PFSK-1 (cell line): ENCODE results near the gene DNAJC10.

Source experiments
- FOXP2 ChIP-seq: optimal IDR thresholded peaks from 2 replicates; pipeline ENCODE3; 2011; ENCODE audit warnings: borderline replicate concordance, control low read depth, inconsistent platforms; ENCODE audit not compliant: insufficient read depth; ENCODE audit errors: extremely low read length, extremely low read depth
- POLR2AphosphoS5 ChIP-seq: IDR thresholded peaks from 2 replicates; pipeline ENCODE4 v1.6.1; 2012; ENCODE audit warnings: low read depth, mild to moderate bottlenecking, control low read depth, low read length, moderate library complexity
- SIN3A ChIP-seq: IDR thresholded peaks from 2 replicates; pipeline ENCODE4 v1.6.1; 2012; ENCODE audit warnings: mild to moderate bottlenecking, low read length, moderate library complexity, borderline replicate concordance; ENCODE audit not compliant: insufficient read depth
- TAF1 ChIP-seq: IDR thresholded peaks from 2 replicates; pipeline ENCODE4 v1.6.1; 2012; ENCODE audit warnings: low read length, control low read depth, borderline replicate concordance; ENCODE audit not compliant: insufficient read depth
- TF ChIP-seq, protein P1 (sequence below), 2 experiments: IDR thresholded peaks; 2 replicates each; pipeline versions ENCODE4 v1.6.1 to v1.8.0; 2011 to 2012; ENCODE audit warnings: low read depth in 2 of 2, low read length in 2 of 2, control low read depth in 1 of 2, inconsistent platforms in 1 of 2, mild to moderate bottlenecking in 1 of 2, moderate library complexity in 1 of 2; ENCODE audit not compliant: insufficient read depth in 1 of 2

DNAJC10 gene

GRCh38 chr2:182732736-182733135 is 16.7 kb downstream of the DNAJC10 start:
- TF ChIP-seq TAF1, result no peak
- no peak for TF ChIP-seq SIN3A
- TF ChIP-seq FOXP2, result no peak
- TF ChIP-seq POLR2AphosphoS5, result no peak
- TF ChIP-seq, protein P1, sequence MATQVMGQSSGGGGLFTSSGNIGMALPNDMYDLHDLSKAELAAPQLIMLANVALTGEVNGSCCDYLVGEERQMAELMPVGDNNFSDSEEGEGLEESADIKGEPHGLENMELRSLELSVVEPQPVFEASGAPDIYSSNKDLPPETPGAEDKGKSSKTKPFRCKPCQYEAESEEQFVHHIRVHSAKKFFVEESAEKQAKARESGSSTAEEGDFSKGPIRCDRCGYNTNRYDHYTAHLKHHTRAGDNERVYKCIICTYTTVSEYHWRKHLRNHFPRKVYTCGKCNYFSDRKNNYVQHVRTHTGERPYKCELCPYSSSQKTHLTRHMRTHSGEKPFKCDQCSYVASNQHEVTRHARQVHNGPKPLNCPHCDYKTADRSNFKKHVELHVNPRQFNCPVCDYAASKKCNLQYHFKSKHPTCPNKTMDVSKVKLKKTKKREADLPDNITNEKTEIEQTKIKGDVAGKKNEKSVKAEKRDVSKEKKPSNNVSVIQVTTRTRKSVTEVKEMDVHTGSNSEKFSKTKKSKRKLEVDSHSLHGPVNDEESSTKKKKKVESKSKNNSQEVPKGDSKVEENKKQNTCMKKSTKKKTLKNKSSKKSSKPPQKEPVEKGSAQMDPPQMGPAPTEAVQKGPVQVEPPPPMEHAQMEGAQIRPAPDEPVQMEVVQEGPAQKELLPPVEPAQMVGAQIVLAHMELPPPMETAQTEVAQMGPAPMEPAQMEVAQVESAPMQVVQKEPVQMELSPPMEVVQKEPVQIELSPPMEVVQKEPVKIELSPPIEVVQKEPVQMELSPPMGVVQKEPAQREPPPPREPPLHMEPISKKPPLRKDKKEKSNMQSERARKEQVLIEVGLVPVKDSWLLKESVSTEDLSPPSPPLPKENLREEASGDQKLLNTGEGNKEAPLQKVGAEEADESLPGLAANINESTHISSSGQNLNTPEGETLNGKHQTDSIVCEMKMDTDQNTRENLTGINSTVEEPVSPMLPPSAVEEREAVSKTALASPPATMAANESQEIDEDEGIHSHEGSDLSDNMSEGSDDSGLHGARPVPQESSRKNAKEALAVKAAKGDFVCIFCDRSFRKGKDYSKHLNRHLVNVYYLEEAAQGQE (IDR thresholded peaks at IDR 0.05; ENCODE audit: insufficient read depth in 1 of 2, low read depth in 2 of 2, low read length in 2 of 2), result no peak

GRCh38 chr2:182733572-182733971 is 17.5 kb downstream of the DNAJC10 start:
- TF ChIP-seq FOXP2 (no peak), TAF1 (no peak), POLR2AphosphoS5 (no peak), SIN3A (no peak)
- TF ChIP-seq, protein P1 (IDR thresholded peaks at IDR 0.05; ENCODE audit: insufficient read depth in 1 of 2, low read depth in 2 of 2, low read length in 2 of 2), result no peak

DNA sequence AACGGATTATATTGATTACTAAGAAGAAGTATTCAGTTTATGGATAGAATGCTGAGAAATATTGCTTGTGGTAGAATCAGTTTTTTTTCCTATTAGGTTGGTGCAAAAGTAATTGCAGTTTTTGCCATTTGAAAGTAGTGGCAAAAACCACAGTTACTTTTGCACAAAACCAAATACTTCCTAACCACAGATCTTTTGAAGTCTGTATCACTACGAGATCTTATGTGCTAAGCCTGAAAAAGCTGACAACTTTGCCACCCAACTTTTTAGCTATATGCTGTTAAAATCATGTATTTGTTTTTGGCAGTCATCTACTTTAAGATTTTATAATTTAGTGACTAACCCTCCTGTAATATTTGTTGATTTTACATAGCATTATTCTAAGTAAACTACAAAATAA is 24.6 kb downstream of the DNAJC10 start:
- TF ChIP-seq TAF1, result no peak
- TF ChIP-seq, protein P1 (IDR thresholded peaks at IDR 0.05; ENCODE audit: insufficient read depth in 1 of 2, low read depth in 2 of 2, low read length in 2 of 2), result no peak
- no peak for TF ChIP-seq SIN3A
- TF ChIP-seq POLR2AphosphoS5, result no peak
- TF ChIP-seq FOXP2, result no peak

DNA sequence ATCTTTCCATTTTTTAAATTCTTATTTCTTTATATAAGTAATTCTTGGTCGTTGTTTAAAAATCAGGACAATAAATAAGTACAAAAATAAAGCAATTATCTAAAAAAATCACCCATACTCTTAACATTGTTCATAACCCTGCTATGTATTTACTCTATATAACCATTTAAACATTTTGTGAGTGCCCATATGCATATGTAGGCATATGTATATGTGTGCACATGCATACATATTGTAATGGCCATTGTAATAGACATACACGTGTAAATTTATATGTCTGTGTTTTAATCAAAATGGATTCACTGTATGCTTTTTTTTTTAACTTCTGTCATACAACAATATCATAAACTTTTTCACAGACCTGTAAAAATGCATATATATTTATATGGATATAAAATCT is 25.6 kb downstream of the DNAJC10 start:
- no peak for TF ChIP-seq FOXP2
- no peak for TF ChIP-seq SIN3A
- TF ChIP-seq, protein P1 (IDR thresholded peaks at IDR 0.05; ENCODE audit: insufficient read depth in 1 of 2, low read depth in 2 of 2, low read length in 2 of 2), result no peak
- TF ChIP-seq TAF1, result no peak
- no peak for TF ChIP-seq POLR2AphosphoS5

DNA sequence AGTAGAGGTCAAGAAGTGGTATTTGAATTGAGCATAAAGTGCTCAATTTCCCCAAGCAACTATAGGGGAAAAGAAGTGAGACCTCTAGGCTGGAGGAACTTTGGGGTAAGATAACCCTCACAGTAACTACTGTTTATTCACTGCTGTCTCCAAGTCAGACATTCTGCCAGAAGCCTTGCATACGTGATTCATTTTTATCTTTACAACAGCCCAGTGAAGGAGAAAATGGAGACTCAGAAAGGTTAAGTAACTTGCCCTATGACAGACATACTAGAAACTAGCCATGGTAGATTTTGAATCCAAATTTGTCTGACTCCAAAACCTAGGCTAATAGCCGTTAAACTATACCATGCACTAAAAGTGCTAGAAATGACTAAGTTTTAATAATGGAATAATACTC is 28.4 kb downstream of the DNAJC10 start:
- TF ChIP-seq TAF1 (no peak), FOXP2 (no peak), SIN3A (no peak), POLR2AphosphoS5 (no peak)
- TF ChIP-seq, protein P1 (IDR thresholded peaks at IDR 0.05; ENCODE audit: insufficient read depth in 1 of 2, low read depth in 2 of 2, low read length in 2 of 2), result no peak
